ENCODE measurements around the gene TRAF3IP3. TPM values are rescaled to one million over a fixed set of nuclear protein-coding genes. Genes with fewer than 3 reads are reported as not detected.
A peak's percentile ranks its signal among the peaks of the same experiment; 100 is the strongest.

Gene TRAF3IP3
- total RNA-seq, 1 experiment from 2014 or later: not detected

- DNase-seq (ENCODE audit: low read depth): no peak
Measured at GRCh38 chr1:209738270-209738669, 17.6 kb upstream of the TRAF3IP3 start.

- no peak for DNase-seq (ENCODE audit: low read depth)
Measured at GRCh38 chr1:209741193-209741592, 14.7 kb upstream of the TRAF3IP3 start.

- DNase-seq (ENCODE audit: low read depth): no peak
Measured at GRCh38 chr1:209741889-209742288, 14.0 kb upstream of the TRAF3IP3 start.

- peak; percentile 25 for DNase-seq (ENCODE audit: low read depth)
Measured at GRCh38 chr1:209742409-209743144, 13.3 kb upstream of the TRAF3IP3 start.

- peak; percentile 81 for DNase-seq (ENCODE audit: low read depth)
Measured at GRCh38 chr1:209743145-209743482, 12.7 kb upstream of the TRAF3IP3 start.

- no peak for DNase-seq (ENCODE audit: low read depth)
Measured at GRCh38 chr1:209746451-209747165, 9.2 kb upstream of the TRAF3IP3 start.

GRCh38 chr1:209747580-209748262, 8.1 kb upstream of the TRAF3IP3 start:
- peak; percentile 98 for DNase-seq (ENCODE audit: low read depth)

GRCh38 chr1:209748620-209749019, 7.2 kb upstream of the TRAF3IP3 start:
- DNase-seq (ENCODE audit: low read depth): no peak

- no peak for DNase-seq (ENCODE audit: low read depth)
Measured at GRCh38 chr1:209749205-209749604, 6.6 kb upstream of the TRAF3IP3 start.

GRCh38 chr1:209749670-209750323, 6.1 kb upstream of the TRAF3IP3 start:
- no peak for DNase-seq (ENCODE audit: low read depth)

- no peak for DNase-seq (ENCODE audit: low read depth)
Measured at GRCh38 chr1:209751627-209752231, 4.1 kb upstream of the TRAF3IP3 start.

GRCh38 chr1:209752890-209753289, 3.0 kb upstream of the TRAF3IP3 start:
- no peak for DNase-seq (ENCODE audit: low read depth)

GRCh38 chr1:209755256-209755655, 597 bp upstream of the TRAF3IP3 start:
- no peak for DNase-seq (ENCODE audit: low read depth)

- DNase-seq (ENCODE audit: low read depth): no peak
Measured at GRCh38 chr1:209756615-209757445, 977 bp downstream of the TRAF3IP3 start.

GRCh38 chr1:209758400-209758799, 2.5 kb downstream of the TRAF3IP3 start:
- DNase-seq (ENCODE audit: low read depth): no peak

- no peak for DNase-seq (ENCODE audit: low read depth)
Measured at GRCh38 chr1:209759829-209760359, 4.0 kb downstream of the TRAF3IP3 start.

GRCh38 chr1:209761011-209761635, 5.3 kb downstream of the TRAF3IP3 start:
- peak; percentile 5 for DNase-seq (ENCODE audit: low read depth)

- DNase-seq (ENCODE audit: low read depth): no peak
Measured at GRCh38 chr1:209766051-209766450, 10.2 kb downstream of the TRAF3IP3 start.

- DNase-seq (ENCODE audit: low read depth): no peak
Measured at GRCh38 chr1:209767096-209767495, 11.2 kb downstream of the TRAF3IP3 start.

- DNase-seq (ENCODE audit: low read depth): no peak
Measured at GRCh38 chr1:209767706-209768105, 11.9 kb downstream of the TRAF3IP3 start.

Measured in M059J (cell line).